Stimulated activated CD4-positive, alpha-beta T cell treated with anti-CD3 and anti-CD28 coated beads, Interleukin-12 subunit alpha, Interleukin-12 subunit beta, amount 100 ng/mL, for 4 hours (primary cell): Measurements from ENCODE around the gene CCNF.
"Not testable (repeated sequence)": the region's sequence is repeated elsewhere in the genome, so short reads cannot be mapped to it uniquely, and the experiment has no call there.

Experiments used
- DNase-seq: peaks from one replicate; pipeline ENCODE4 v3.0.0-alpha.2; 2020

Gene CCNF

DNA sequence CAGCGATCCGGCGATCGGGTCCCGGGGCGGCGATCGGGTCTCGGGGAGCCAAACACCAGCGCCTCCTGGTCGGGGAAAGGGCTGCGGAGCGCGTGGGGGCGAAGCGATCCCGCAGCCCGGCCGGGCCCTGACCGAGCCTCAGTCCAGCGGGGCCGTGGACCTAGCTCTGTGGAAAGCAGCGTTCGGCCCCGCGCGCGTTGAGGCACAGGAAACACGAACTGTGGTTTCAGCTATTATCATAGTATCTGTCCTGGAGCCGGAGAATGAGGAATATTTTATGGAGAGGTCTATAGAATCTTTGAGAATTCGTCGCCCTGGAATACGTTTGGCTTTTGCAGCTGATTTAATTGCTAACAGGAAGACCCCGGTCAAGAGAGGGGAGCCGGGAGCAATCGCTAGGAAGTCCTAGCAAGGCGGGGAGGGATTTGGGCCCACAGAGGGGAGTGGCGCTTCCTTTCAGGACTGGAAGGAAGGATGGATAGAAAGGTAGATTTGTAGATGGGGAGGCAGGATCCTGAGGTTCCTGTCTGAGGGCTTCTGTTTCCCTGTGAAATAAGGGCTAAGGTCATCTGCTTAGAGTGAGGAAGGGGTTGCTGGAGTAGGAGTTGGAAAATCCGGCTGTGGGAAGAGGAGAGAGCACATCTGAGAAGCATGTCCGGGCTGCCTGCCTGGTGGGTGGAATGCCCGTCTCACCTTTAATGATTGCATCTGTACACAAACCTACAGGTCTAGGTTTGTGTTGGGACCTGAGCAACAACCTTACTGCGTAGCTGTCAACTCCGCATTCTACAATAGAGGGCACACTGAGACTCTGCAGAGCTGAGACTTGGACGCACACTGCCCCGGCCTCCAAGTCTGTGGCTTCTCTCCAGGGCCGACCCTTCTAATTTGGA lies 770 bp downstream of the CCNF start:
- DNase-seq = no peak

DNA sequence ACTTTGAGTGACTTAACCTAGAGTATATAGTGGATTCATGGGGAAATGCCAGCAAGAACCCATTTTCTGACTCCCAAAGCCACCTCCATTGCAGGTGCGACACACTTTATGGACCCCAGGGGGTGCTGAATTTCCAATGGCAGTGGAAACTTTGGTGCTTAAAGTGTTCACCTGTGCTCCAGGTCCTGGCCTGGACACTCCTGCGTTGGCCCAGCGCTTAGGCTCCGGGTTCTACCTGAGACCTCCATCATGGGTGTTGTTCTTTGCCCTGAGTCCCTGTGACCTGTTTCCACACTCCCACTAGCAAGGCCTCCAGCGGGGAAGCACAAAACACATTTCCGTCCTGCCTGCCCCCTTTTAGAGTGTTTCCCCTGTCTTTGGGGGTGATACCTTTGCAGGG lies 3.0 kb downstream of the CCNF start:
- DNase-seq = no peak

DNA sequence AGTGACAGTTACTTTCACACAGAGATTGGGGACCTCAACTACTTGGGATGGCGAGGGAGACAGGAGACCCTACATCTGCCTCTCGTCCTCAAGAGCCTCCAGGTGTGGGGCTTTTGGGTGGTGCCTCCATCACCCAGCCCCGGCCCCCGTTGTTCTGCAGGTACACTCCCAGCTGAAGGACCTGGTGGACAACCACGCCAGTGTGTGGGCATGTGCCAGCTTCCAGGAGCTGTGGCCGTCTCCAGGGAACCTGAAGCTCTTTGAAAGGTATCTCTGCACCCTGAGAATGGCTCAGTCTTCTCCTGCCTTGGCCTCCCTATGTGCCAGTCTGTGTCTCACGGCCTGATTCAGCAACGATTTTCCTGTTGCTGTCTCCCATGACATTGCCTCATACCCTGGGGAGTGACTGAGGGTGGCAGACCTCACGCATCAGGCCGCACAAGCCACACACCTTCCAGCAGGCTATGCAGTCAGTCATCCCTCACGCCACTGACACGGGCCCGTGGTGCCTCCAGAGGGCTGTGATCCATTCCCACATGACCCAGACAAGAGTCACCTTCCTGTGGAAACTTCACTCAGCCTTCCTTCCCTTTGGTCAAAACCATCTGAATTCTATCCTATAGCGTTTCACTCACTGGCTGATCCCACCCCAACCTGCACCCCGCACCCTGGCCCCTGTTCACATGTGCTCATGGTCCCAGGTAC lies 3.7 kb downstream of the CCNF start:
- no peak for DNase-seq

GRCh38 chr16:2435236-2435635 lies 6.0 kb downstream of the CCNF start:
- not testable (repeated sequence) for DNase-seq

DNA sequence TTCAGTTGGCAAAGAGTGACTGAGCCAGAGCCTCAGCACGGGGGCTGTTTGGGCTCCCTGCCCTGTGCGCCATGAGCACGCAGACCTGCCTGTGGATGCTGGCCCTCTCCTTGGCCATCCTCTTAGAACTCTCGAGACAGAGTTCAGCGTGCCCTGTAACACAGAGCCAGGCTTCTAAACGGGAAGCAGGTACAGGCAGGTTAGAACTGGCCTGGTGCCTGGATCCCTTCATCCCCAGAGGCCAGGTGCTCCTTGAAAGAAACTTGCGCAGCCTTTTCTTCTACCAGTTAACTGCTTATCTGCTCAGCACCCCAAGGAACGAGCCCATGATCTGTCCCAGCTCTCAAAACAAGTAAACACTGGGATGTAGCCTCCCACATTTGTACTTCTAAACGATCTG lies 6.9 kb downstream of the CCNF start:
- no peak for DNase-seq

DNA sequence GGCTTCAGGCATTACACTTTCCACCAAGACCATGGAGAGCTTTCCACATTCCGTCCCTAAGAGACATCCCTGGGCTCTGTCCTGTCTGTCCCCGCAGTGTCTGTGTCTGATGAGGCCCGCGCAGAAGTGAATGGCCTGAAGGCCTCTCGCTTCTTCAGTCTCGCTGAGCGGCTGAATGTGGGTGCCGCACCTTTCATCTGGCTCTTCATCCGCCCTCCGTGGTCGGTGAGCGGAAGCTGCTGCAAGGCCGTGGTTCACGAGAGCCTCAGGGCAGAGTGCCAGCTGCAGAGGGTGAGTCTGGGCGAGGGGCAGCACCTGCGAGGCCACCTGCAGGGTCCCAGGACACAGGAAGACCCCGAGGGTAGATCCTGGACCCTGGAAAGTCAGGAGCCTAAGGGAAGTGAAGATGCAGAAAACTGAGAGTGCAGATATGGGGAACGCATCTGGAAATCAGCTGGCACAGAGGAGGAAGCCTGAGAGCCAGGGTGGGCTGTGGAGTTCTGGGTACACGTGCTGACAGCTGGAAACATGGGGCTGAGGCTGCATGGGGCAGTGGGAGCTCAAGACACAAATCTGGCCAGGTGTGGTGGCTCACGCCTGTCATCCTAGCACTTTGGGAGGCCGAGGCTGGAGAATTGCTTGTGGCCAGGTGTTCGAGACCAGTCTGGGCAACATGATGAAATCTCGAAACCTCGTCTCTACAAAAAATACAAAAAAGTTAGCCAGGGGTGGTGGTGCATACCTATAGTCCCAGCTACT lies 8.0 kb downstream of the CCNF start:
- no peak for DNase-seq

DNA sequence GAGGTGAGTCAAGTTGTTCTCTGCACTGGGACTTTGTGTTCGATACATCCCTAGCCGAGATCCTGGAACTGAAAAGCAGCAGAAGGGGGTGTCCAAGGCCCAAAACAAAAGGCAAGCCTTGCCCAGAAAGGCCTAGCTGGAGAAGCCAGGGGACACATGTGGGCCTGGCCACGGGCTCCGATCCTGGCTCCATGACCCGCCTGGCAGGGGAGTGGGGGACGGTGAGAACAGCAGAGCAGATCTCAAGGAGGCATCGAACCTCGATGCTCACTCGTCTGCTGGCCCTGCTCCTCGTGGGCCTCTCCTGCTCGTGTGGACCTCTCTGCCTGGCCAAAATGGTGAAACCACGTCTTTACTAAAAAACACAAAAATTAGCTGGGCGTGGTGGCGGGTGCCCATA lies 8.9 kb downstream of the CCNF start:
- DNase-seq = no peak

DNA sequence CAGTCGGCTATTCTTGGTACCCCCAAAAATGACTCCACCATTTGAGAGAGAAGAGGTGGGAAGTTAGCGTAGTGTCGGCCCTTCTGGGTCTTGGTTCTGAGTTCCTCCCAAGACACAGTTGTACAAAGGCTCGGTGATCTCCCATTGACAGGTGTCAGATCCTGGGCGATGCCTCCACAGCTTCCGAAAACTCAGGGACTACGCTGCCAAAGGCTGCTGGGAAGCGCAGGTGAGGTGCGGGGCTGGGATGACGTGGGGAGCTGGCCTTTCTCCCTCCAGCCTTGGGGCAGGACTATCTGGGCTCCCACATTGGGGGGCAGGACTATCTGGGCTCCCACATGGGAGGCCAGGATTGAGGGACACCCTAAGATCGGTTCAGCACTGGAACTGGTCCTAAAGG lies 10.4 kb downstream of the CCNF start:
- no peak for DNase-seq

DNA sequence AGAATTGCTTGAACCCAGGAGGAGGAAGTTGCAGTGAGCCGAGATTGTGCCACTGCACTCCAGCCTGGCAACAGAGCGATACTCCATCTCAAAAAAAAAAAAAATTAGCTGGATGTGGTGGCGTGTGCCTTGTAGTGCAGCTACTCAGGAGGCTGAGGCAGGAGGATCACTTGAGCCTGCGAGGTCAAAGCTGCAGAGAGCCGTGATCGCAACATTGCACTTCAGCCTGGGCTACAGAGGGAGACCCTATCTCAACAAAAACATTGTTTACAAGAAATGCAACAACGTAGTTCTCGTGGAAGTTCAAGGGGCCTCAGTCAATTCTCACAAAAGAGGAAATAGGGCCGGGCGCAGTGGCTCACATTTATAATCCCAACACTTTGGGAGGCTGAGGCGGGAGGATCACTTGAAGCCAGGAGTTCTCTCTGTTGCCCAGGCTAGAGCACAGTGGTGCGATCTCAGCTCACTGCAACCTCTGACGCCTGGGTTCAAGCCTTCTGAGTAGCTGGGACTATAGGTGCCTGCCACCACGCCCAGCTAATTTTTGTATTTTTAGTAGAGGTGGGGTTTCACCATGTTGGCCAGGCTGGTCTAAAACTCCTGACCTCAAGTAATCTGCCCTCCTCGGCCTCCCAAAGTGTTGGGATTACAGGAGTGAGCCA lies 12.0 kb downstream of the CCNF start:
- DNase-seq = not testable (repeated sequence)

DNA sequence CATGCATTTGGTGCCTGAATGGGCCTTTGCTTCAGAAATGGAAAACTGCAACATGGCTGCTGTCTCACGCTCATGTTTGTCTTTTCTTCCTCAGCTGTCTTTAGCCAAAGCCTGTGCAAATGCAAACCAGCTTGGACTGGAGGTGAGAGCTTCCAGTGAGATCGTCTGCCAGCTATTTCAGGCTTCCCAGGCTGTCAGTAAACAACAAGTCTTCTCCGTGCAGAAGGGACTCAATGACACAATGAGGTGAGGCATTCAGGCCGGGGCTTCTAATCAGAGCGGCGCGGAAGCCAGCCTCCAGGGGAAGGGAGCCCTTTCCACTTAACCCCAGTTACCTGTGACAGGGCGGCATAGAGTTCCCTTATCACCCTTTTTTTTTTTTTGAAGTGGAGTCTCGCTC lies 14.3 kb downstream of the CCNF start:
- DNase-seq = no peak

- no peak for DNase-seq
These were observed 18.8 kb downstream of the CCNF start for GRCh38 chr16:2447920-2448583.

DNA sequence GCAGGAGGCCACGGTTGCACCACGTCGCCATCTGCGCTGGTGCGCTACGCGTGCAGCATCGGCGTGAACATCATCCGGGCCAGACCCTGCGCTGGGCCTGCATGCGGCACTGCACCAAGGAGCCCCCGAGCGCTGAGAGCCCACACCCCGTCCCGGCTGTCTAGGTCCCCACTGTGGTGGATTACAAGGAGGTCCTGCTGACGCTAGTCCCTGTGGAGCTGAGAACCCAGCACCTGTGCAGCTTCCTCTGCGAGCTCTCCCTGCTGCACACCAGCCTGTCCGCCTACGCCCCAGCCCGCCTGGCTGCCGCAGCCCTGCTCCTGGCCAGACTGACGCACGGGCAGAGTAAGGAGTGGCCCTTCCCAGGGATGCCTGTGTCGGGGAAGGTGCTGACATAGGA lies 19.9 kb downstream of the CCNF start:
- DNase-seq = no peak

DNA sequence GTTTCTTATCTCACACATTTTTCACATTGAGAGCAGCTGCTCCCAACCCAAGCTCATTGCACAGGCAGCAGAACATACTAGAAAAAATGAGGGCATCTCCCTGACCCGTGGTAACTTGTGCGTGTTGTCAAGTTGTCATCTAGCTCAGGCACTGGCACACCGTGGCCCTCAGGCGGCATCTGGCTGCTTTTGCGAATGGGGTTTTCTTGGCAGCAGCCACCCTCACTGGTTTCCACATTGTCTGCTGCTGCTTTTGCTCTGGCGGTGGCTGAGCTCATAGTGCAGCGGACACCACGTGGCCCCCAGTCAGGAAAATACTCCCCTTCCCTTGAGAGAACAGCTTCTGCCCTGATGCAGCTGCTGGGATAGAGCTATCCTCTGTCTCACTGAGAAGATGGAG lies 21.3 kb downstream of the CCNF start:
- DNase-seq = no peak

GRCh38 chr16:2450975-2451381 lies 21.7 kb downstream of the CCNF start:
- DNase-seq = no peak

GRCh38 chr16:2451851-2452320 lies 22.6 kb downstream of the CCNF start:
- no peak for DNase-seq

DNA sequence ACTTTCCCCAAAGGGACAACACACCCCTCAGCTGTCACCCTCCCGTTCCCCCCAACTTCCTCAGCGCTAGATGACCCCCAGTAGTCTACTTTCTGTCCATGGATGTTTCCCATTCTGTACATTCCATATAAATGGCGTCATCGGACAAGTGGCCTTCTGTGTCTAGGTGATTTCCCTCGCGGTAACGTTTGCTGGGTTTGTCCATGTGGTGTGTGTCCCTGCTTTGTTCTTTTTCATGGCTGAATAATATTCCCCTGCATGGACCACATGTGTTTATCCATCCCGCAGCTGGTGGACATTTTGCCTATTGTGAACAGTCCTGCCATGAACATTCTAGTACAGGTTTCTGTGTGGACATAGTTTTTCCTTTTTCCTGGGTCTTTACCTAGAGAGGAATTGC lies 23.4 kb downstream of the CCNF start:
- no peak for DNase-seq

DNA sequence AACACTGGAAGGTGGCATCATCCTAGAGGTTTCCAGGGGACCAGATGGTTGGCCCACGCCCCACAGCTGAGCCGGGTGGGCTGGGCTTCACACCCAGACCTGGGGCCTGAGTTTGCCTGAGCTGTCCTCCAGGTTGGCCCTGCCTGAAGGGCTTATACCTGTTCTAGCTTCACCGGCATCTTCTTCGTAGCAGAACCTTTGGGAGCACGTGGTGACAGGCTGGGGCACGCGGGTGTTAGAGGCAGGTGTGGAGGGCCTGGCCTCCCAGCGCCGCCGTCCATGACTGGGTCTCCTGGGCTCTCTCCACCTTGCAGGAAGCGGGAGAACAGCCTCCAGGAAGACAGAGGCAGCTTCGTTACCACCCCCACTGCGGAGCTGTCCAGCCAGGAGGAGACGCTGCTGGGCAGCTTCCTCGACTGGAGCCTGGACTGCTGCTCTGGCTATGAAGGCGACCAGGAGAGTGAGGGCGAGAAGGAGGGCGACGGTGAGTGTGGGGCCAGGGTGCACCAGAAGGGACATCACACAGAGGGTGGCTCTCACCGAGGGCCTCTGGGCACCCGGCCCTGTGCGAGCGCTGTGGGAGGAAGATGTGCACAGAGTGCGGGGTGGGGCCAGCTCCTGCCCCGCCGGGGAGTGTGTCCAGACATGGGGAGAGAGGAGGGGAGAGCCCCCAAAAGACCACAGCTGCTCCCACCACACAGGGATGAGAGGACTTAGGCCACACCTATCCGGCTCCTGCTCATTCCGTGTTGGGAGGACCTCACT lies 26.0 kb downstream of the CCNF start:
- no peak for DNase-seq

DNA sequence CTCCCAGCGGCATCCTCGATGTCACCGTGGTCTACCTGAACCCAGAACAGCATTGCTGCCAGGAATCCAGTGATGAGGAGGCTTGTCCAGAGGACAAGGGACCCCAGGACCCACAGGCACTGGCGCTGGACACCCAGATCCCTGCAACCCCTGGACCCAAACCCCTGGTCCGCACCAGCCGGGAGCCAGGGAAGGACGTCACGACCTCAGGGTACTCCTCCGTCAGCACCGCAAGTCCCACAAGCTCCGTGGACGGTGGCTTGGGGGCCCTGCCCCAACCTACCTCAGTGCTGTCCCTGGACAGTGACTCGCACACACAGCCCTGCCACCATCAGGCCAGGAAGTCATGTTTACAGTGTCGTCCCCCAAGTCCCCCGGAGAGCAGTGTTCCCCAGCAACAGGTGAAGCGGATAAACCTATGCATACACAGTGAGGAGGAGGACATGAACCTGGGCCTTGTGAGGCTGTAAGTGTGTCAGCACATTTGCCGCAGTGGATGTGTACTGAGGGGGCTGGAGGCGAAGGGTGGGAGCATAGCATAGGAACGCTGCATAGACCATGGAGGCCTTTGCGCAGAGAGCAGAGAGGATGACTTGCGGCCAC lies 27.4 kb downstream of the CCNF start:
- DNase-seq = no peak

- no peak for DNase-seq
These were observed 28.0 kb downstream of the CCNF start for GRCh38 chr16:2457267-2457666.

- DNase-seq = no peak
These were observed 28.7 kb downstream of the CCNF start for GRCh38 chr16:2457946-2458345.
